Progenitor cell of endocrine pancreas (in vitro differentiated cells): ENCODE data around the gene GJB2. TPM values are rescaled to one million over a fixed set of nuclear protein-coding genes. Genes with fewer than 3 reads are reported as not detected.

Experiments
- DNase-seq: peaks from one replicate; pipeline ENCODE4 v3.0.0; 2021; ENCODE audit warnings: low spot score; ENCODE audit not compliant: unreplicated experiment
- H3K27ac Mint-ChIP-seq: 2 replicates; pipeline ENCODE4 v1.8.0; 2021; ENCODE audit warnings: mild to moderate bottlenecking, moderate library complexity, mixed read lengths
- H3K27me3 Mint-ChIP-seq: 2 replicates; pipeline ENCODE4 v1.8.0; 2021; ENCODE audit warnings: mixed read lengths
- H3K36me3 Mint-ChIP-seq: 2 replicates; pipeline ENCODE4 v1.8.0; 2022; ENCODE audit warnings: mixed read lengths; ENCODE audit not compliant: insufficient read depth
- H3K4me1 Mint-ChIP-seq: 2 replicates; pipeline ENCODE4 v1.8.0; 2021; ENCODE audit warnings: low read depth, mixed read lengths
- H3K4me3 Mint-ChIP-seq: 2 replicates; pipeline ENCODE4 v1.8.0; 2021; ENCODE audit warnings: low read depth, mild to moderate bottlenecking, moderate library complexity, mixed read lengths
- H3K9me3 Mint-ChIP-seq: 2 replicates; pipeline ENCODE4 v1.8.0; 2021; ENCODE audit warnings: low read depth, mixed read lengths
- CTCF ChIP-seq: fragments of 200-600 bp; sonication (generic); IDR thresholded peaks from one replicate; pipeline ENCODE4 v1.5.0; 2021; ENCODE audit warnings: antibody characterized with exemption, mild to moderate bottlenecking; ENCODE audit not compliant: unreplicated experiment
- total RNA-seq: library from RNA; stranded (reverse); gene quantifications from 2 replicates; pipeline ENCODE4 v1.2.1, GENCODE V29; 2021

The GJB2 gene
- total RNA-seq, 1 donor from 2014 or later: 1.1 TPM

GRCh38 chr13:20149762-20150161 is 43.0 kb downstream of the GJB2 start:
- Mint-ChIP-seq H3K4me1 (no peaks in the 10 kb centered on the region), H3K4me3 (no peak overlapping the region), H3K9me3 (no peaks in the 10 kb centered on the region), H3K27ac (no peak overlapping the region), H3K27me3 (peaks cover 46% of the 10 kb centered on the region), H3K36me3 (no peaks in the 10 kb centered on the region)
- no peak for TF ChIP-seq CTCF
- DNase-seq: no peak

- H3K27me3 Mint-ChIP-seq: peaks cover 45% of the 10 kb centered on the region
- H3K27ac Mint-ChIP-seq: no peak overlapping the region
- H3K9me3 Mint-ChIP-seq: no peaks in the 10 kb centered on the region
- H3K36me3 Mint-ChIP-seq: no peaks in the 10 kb centered on the region
- no peak for DNase-seq
- H3K4me1 Mint-ChIP-seq: no peaks in the 10 kb centered on the region
- no peak overlapping the region for H3K4me3 Mint-ChIP-seq
- TF ChIP-seq CTCF: no peak
Measured at GRCh38 chr13:20148501-20149183, 44.1 kb downstream of the GJB2 start.

GRCh38 chr13:20146381-20146780 is 46.4 kb downstream of the GJB2 start:
- H3K27me3 Mint-ChIP-seq: peaks cover 48% of the 10 kb centered on the region
- no peak overlapping the region for H3K4me3 Mint-ChIP-seq
- no peak for DNase-seq
- no peaks in the 10 kb centered on the region for H3K36me3 Mint-ChIP-seq
- no peak for TF ChIP-seq CTCF
- no peaks in the 10 kb centered on the region for H3K4me1 Mint-ChIP-seq
- no peaks in the 10 kb centered on the region for H3K9me3 Mint-ChIP-seq
- no peak overlapping the region for H3K27ac Mint-ChIP-seq

- DNase-seq: no peak
- no peak overlapping the region for H3K4me3 Mint-ChIP-seq
- no peak overlapping the region for H3K27ac Mint-ChIP-seq
- TF ChIP-seq CTCF: no peak
- H3K4me1 Mint-ChIP-seq: no peaks in the 10 kb centered on the region
- H3K27me3 Mint-ChIP-seq: peaks cover 48% of the 10 kb centered on the region
- no peaks in the 10 kb centered on the region for H3K36me3 Mint-ChIP-seq
- H3K9me3 Mint-ChIP-seq: no peaks in the 10 kb centered on the region
Measured at GRCh38 chr13:20145521-20145920, 47.2 kb downstream of the GJB2 start.

GRCh38 chr13:20144141-20144850 is 48.4 kb downstream of the GJB2 start:
- Mint-ChIP-seq H3K9me3 (no peaks in the 10 kb centered on the region), H3K27me3 (peaks cover 39% of the 10 kb centered on the region), H3K4me3 (no peak overlapping the region), H3K36me3 (no peaks in the 10 kb centered on the region), H3K4me1 (no peaks in the 10 kb centered on the region), H3K27ac (no peak overlapping the region)
- TF ChIP-seq CTCF: no peak
- no peak for DNase-seq
